HuH-7.5 (cell line): ENCODE results near the gene SLC25A33.
A peak's percentile ranks its signal among the peaks of the same experiment; 100 is the strongest.
"Not testable (repeated sequence)": the region's sequence is repeated elsewhere in the genome, so short reads cannot be mapped to it uniquely, and the experiment has no call there.

Experiments
- DNase-seq: peaks from one replicate; pipeline ENCODE4 v3.0.0; 2011; ENCODE audit warnings: low spot score

Gene SLC25A33

DNA sequence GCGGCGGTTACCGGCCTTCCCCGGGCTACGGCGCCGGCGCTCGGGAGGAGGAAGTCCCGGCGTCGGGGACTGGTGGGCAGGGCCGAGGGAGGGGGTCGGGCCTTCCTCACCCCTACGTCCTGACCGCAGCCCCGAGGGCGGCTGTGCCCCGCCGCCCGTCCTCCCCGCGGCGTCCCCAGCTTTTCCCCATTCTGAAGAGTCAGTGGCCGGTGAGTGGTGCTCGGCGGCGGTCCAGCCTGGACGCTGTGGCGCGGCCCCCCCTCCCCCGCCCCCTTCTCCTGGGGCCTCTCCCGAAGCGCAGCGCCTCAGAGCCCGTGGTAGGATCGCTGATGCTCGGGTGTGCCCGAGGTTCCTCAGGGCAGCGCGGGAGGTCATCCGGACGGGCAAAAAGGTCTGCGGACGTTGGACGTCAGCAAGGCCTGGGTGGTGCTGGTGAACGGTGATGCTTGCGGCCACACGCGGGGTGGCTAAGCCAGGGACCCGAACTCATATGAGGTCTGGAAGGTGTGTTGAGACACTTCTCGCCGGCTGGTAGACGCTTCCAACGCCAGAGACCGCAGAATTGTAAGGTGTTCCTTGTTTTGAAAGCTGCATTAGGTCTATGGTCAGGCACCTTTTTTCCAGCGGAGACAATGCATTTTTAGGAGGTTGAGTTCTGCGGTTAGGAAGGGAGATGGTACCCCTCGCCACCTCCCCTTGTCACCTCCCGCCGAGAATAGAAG, 725 bp downstream of the SLC25A33 start:
- peak; percentile 60 for DNase-seq

DNA sequence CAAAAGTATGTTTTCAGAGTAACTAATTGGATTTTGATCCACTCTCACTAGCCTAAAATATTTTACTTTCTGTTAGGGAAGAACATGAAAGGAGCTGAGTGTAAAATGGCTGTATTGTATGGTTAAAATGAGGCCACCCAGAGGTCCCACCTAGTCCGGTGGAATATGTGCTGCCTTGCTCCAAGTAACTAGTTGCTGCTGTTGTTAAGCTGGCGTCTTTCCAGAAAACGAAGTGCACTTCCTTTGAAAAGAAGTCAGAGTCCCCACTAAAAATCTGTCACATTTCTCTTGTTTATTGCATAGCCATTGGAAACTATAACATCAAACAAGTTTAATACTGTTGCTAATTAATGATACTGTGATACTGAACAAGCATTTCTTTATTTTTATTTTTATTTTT, 3.2 kb downstream of the SLC25A33 start:
- no peak for DNase-seq

GRCh38 chr1:9544926-9545325, 5.7 kb downstream of the SLC25A33 start:
- DNase-seq: no peak

DNA sequence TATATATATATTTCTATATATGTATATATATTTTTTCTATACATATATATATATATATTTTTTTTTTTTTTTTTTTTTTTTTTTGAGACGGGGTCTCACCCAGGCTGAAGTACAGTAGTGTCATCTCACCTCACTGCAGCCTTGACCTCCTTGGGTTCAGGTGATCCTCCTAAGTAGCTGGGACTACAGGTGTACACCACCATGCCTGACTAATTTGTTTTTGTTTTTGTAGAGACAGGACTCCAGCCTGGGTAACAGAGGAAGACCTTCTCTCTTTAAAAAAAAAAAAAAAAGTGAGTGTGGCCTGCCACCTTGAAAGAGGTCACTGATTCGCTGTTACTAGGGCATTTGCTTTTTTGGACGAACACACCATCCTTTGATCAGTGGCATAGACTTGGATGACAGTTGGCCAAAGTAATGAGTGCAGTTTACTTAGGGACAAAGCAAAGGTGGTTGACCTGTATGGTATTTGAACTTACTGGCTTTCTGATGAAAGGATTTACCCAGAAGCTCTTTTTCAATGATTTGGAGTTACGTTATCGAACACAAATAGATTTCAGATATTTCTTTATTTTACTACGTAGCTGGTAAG, 10.8 kb downstream of the SLC25A33 start:
- DNase-seq: no peak

DNA sequence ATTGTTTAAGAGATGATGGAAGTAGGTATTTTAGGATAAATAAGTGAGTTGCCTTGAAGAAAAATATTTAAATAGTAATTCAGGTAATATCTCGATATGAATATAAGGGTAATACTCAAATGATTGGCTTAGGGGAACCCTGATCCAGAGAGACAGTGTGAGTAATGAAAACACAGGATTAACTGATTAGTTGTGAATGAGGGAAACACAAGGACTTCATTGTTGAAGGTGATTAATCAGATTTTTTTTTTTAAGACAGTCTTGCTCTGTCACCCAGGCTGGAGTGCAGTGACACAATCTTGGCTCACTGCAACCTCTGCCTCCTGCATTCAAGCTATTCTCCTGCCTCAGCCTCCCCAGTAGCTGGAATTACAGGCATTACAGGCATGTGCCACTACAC, 12.7 kb downstream of the SLC25A33 start:
- DNase-seq: no peak

GRCh38 chr1:9553736-9554144, 14.5 kb downstream of the SLC25A33 start:
- DNase-seq: no peak

GRCh38 chr1:9555942-9556341, 16.7 kb downstream of the SLC25A33 start:
- DNase-seq: no peak

DNA sequence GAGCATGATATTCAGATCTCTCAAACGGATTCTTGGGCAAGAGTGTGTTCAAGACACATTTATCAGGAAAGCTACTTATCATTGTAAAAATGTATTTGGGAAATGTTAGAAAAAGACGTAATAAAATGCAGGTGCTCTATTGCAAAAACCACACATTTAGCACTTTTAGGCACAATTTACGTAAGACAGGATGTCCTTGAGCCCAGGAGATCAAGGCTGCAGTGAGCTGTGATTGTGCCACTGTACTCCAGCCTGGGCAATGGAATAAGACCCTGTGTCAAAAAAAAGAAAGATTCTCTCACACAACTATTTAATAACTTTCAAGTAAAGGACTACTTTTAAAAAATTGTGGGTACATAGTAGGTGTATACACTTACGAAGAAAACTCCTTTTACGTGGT, 18.4 kb downstream of the SLC25A33 start:
- no peak for DNase-seq

DNA sequence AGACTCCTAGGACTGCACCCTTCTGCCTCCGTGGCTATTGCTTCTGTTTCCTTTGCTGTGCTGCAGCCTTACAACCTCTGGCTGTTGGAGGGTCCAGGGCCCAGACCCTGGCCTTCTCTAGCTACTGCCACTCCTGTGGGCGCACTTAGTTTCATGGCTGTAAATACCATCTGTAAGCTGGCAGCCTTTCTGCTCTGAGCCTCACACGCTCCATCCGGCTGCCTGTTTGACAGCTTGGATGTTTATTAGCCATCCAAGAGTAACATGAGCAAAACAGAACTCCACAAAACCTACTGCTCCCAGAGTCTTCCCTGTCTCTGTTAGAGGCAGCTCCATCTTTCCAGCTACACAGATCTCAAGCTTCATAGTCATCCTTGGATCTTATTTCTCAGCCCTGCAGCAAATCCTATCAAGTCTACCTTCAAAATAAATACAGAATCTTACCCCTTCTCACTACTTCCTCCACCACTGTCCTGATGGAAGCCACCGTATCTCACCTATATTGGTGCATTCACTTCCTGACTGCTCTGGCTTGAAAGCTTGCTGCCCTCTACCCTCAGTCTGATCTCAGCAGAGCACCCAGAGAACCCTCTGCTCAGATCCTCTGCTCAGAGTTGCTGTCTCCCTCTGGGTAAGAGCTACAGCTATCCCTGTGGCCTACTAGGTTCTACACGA, 19.1 kb downstream of the SLC25A33 start:
- no peak for DNase-seq

- no peak for DNase-seq
Measured at GRCh38 chr1:9558946-9559545, 19.8 kb downstream of the SLC25A33 start.

- no peak for DNase-seq
Measured at GRCh38 chr1:9559673-9560072, 20.4 kb downstream of the SLC25A33 start.

GRCh38 chr1:9560090-9560489, 20.8 kb downstream of the SLC25A33 start:
- not testable (repeated sequence) for DNase-seq

DNA sequence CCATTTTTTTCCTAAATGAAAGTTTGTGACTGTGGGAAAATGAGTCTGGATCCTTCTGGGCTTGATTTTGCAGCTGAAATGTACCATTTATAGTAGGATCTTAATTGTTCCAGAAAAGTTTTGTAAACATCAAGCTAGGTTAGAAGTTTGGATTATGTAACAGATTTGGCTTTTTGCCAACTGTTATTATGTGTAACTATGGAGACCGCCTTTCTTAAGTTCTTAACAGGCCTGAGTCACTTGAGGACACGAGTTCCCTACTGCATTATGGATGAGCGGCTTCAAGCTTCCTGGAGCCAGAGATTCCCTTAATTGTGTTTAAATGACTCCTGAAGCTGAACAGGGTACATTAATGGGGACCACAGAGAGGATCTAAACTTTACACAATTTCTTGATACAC, 22.2 kb downstream of the SLC25A33 start:
- DNase-seq: no peak

- DNase-seq: no peak
Measured at GRCh38 chr1:9569267-9569666, 30.0 kb downstream of the SLC25A33 start.

DNA sequence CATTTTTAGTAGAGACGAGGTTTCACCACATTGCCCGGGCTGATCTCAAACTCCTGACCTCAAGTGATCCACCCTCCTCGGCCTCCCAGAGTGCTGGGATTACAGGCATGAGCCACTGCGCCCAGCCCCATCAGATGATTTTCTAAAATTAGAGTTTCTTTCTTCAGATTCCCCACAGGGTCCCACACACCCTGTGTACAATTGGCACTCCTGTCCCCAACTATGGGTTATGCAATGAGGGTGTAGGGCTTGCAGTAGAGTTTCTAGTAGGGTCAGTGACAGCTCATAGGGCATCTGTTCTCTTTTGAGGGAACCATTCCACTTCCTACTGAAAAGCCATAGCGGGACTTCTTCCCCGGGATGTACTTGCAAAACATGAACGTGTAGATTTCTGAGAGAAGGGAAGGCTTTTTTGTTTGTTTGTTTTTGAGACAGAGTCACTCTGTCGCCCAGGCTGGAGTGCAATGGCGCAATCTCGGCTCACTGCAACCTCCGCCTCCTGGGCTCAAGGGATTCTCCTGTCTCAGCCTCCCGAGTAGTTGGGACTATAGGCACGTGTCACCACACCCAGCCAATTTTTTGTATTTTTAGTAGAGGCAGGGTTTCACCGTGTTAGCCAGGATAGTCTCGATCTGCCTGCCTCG, 31.7 kb downstream of the SLC25A33 start:
- not testable (repeated sequence) for DNase-seq

DNA sequence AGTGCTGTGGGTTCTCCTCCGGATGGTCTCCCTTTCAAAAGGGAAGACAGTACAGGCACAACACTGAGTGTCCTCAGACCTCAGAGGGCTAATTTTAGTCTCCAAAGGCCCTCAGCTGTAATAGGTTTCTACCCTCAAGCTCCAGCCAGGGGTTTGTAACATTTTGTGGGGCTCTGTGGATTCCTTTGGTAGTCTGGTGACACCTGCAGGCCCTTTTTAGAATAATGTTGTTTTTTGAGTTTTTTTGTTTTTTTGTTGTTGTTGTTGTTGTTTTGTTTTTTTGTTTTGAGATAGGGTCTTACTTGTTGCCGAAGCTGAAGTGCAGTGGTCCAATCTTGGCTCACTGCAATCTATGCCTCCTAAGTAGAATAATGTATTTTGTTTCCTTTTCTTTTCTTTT, 34.5 kb downstream of the SLC25A33 start:
- no peak for DNase-seq

DNA sequence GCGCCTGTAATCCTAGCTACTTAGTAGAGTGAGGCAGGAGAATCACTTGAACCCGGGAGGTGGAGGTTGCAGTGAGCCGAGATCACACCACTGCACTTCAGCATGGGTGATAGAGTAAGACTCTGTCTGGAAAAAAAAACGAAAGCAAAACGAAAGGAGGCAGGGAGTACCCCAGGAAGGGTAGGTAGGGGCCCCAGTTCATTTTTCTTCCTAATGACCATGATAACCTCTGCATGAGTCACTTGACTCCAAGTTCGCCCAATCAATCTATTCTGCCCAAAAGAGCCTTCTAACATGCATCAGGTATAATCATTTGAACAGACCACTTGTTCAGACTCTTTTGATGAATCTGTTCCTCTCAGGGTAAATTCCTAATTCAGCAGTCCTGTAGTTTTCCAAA, 36.2 kb downstream of the SLC25A33 start:
- no peak for DNase-seq

- DNase-seq: no peak
Measured at GRCh38 chr1:9576903-9577302, 37.6 kb downstream of the SLC25A33 start.

DNA sequence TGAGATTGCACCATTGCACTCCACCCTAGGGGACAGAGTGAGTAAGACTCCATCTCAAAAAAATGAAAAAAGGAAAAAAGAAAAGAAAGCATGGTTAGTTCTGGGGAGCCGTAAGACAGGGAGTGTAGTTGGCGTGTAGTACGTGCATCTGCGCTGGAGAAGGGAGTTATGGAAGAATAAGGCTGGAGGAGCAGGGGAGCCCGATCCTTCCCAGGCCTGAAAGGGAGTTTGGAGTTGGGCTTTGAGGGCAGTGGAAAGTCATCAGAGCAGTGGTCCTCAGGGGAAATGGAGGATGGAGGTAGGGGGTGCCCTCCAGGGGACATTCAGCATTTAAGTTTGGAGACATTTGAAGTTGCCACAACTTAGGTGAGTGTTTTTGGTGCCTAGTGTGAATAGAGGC, 38.2 kb downstream of the SLC25A33 start:
- DNase-seq: no peak

DNA sequence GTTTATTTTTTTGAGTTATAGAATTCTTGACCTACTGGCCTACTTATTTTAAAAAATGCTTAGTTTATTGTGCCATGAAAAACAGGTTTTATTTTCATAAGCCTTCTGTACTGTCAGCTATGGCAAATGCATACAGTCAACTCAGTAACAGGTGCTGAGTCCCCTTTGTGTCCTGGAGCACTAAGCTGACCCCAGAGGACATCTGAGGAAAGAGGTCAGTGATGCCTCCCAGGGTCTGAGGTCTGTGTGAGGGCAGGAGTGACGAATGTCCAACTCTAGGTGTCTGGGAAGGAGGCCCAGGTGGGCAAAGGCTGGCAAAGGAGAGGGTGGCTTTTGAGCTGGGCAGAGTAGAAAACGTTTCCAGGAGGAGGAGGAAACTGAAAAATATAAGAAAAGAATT, 41.7 kb downstream of the SLC25A33 start:
- DNase-seq: no peak

DNA sequence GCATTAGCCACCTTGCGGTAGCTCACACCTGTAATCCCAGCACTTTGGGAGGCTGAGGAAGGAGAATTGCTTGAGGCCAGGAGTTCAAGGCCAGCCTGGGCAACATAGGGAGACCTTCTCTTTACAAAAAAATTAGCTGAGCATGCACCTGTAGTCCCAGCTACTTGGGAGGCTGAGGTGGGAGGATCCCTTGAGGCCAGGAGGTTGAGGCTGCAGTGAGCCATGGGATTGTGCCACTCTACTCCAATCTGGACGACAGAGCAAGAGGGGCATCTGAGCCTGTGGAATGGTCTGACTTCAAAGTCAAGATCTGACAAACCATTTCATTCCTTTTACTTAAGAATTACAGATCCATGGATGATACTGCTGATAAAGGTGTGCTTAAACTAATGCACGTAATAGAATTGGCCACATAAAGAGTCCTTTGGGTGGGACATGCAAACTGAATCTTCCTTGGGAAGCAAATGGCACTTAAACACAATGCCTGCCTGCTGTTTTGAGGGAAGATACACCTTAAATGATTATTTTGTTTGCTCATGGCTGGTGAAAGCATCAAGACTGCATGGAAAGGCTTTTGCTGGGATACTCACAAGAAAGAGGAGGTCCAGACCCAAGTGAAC, 47.0 kb downstream of the SLC25A33 start:
- DNase-seq: no peak

GRCh38 chr1:9588551-9589143, 49.4 kb downstream of the SLC25A33 start, which contains the start of gene TMEM201:
Gene TMEM201, plus strand, starts transcription at chr1:9588911. Its CDS starts 20 bp downstream, at chr1:9588931.
- peak; percentile 96 for DNase-seq
